ENCODE results near the gene REXO2. TPM values are rescaled to one million over a fixed set of nuclear protein-coding genes. Genes with fewer than 3 reads are reported as not detected.

The REXO2 gene
- total RNA-seq, 1 experiment from 2014 or later = 118 TPM

GRCh38 chr11:114433376-114433775, 5.9 kb upstream of the REXO2 start:
- DNase-seq (ENCODE audit: low read depth, low spot score) = no peak
- in situ Hi-C loops (cut with HindIII; ENCODE audit: low pct_unique_long_range_greater_than_20kb, low sequenced_read_pairs) = no loop called here

- DNase-seq (ENCODE audit: low read depth, low spot score) = no peak
- in situ Hi-C loops (cut with HindIII; ENCODE audit: low pct_unique_long_range_greater_than_20kb, low sequenced_read_pairs) = no loop called here
Measured at GRCh38 chr11:114438303-114438702, 964 bp upstream of the REXO2 start.

GRCh38 chr11:114440121-114440860, 1.0 kb downstream of the REXO2 start:
- no peak for DNase-seq (ENCODE audit: low read depth, low spot score)
- in situ Hi-C loops (cut with HindIII; ENCODE audit: low pct_unique_long_range_greater_than_20kb, low sequenced_read_pairs) = no loop called here

- in situ Hi-C loops (cut with HindIII; ENCODE audit: low pct_unique_long_range_greater_than_20kb, low sequenced_read_pairs) = no loop called here
- DNase-seq (ENCODE audit: low read depth, low spot score) = no peak
Measured at GRCh38 chr11:114440971-114441763, 1.9 kb downstream of the REXO2 start.

GRCh38 chr11:114441921-114442320, 2.7 kb downstream of the REXO2 start:
- in situ Hi-C loops (cut with HindIII; ENCODE audit: low pct_unique_long_range_greater_than_20kb, low sequenced_read_pairs) = no loop called here
- DNase-seq (ENCODE audit: low read depth, low spot score) = peak; percentile 30

GRCh38 chr11:114442536-114442935, 3.3 kb downstream of the REXO2 start:
- DNase-seq (ENCODE audit: low read depth, low spot score) = no peak
- in situ Hi-C loops (cut with HindIII; ENCODE audit: low pct_unique_long_range_greater_than_20kb, low sequenced_read_pairs) = no loop called here

- in situ Hi-C loops (cut with HindIII; ENCODE audit: low pct_unique_long_range_greater_than_20kb, low sequenced_read_pairs) = no loop called here
- no peak for DNase-seq (ENCODE audit: low read depth, low spot score)
Measured at GRCh38 chr11:114447444-114447843, 8.2 kb downstream of the REXO2 start.

- DNase-seq (ENCODE audit: low read depth, low spot score) = no peak
- in situ Hi-C loops (cut with HindIII; ENCODE audit: low pct_unique_long_range_greater_than_20kb, low sequenced_read_pairs) = no loop called here
Measured at GRCh38 chr11:114447892-114448291, 8.6 kb downstream of the REXO2 start.

GRCh38 chr11:114448749-114449482, 9.6 kb downstream of the REXO2 start:
- in situ Hi-C loops (cut with HindIII; ENCODE audit: low pct_unique_long_range_greater_than_20kb, low sequenced_read_pairs) = no loop called here
- DNase-seq (ENCODE audit: low read depth, low spot score) = no peak

- no peak for DNase-seq (ENCODE audit: low read depth, low spot score)
- in situ Hi-C loops (cut with HindIII; ENCODE audit: low pct_unique_long_range_greater_than_20kb, low sequenced_read_pairs) = no loop called here
Measured at GRCh38 chr11:114449845-114450244, 10.6 kb downstream of the REXO2 start.

GRCh38 chr11:114452399-114452798, 13.1 kb downstream of the REXO2 start:
- no peak for DNase-seq (ENCODE audit: low read depth, low spot score)
- in situ Hi-C loops (cut with HindIII; ENCODE audit: low pct_unique_long_range_greater_than_20kb, low sequenced_read_pairs) = no loop called here

GRCh38 chr11:114463999-114464398, 24.7 kb downstream of the REXO2 start:
- in situ Hi-C loops (cut with HindIII; ENCODE audit: low pct_unique_long_range_greater_than_20kb, low sequenced_read_pairs) = no loop called here
- no peak for DNase-seq (ENCODE audit: low read depth, low spot score)

GRCh38 chr11:114466742-114467141, 27.5 kb downstream of the REXO2 start:
- in situ Hi-C loops (cut with HindIII; ENCODE audit: low pct_unique_long_range_greater_than_20kb, low sequenced_read_pairs) = no loop called here
- no peak for DNase-seq (ENCODE audit: low read depth, low spot score)

GRCh38 chr11:114472661-114473060, 33.4 kb downstream of the REXO2 start:
- in situ Hi-C loops (cut with HindIII; ENCODE audit: low pct_unique_long_range_greater_than_20kb, low sequenced_read_pairs) = no loop called here
- DNase-seq (ENCODE audit: low read depth, low spot score) = no peak

GRCh38 chr11:114478001-114478410, 38.7 kb downstream of the REXO2 start:
- DNase-seq (ENCODE audit: low read depth, low spot score) = no peak
- in situ Hi-C loops (cut with HindIII; ENCODE audit: low pct_unique_long_range_greater_than_20kb, low sequenced_read_pairs) = no loop called here

GRCh38 chr11:114478768-114479167, 39.5 kb downstream of the REXO2 start:
- in situ Hi-C loops (cut with HindIII; ENCODE audit: low pct_unique_long_range_greater_than_20kb, low sequenced_read_pairs) = no loop called here
- peak; percentile 58 for DNase-seq (ENCODE audit: low read depth, low spot score)

- in situ Hi-C loops (cut with HindIII; ENCODE audit: low pct_unique_long_range_greater_than_20kb, low sequenced_read_pairs) = no loop called here
- DNase-seq (ENCODE audit: low read depth, low spot score) = no peak
Measured at GRCh38 chr11:114479331-114479730, 40.1 kb downstream of the REXO2 start.

GRCh38 chr11:114482114-114482513, 42.8 kb downstream of the REXO2 start:
- DNase-seq (ENCODE audit: low read depth, low spot score) = no peak
- in situ Hi-C loops (cut with HindIII; ENCODE audit: low pct_unique_long_range_greater_than_20kb, low sequenced_read_pairs) = no loop called here
